GM12892 (cell line): ENCODE data around the gene GPR78.

Experiments used
- POLR2A ChIP-seq: IDR thresholded peaks from 2 replicates; pipeline ENCODE4 v1.6.1; 2011; ENCODE audit warnings: low read depth, low read length, control low read depth
- TAF1 ChIP-seq: IDR thresholded peaks from 2 replicates; pipeline ENCODE4 v1.6.1; 2011; ENCODE audit warnings: low read depth, mild to moderate bottlenecking, control low read depth, low read length, borderline replicate concordance

GRCh38 chr4:8573266-8573665, 6.9 kb upstream of the GPR78 start:
- TF ChIP-seq POLR2A (no peak), TAF1 (no peak)
